NCI-H2107 (cell line): ENCODE results near the gene FGFBP2.

Experiments
- DNase-seq: peaks from one replicate; lab custom pipeline; 2025; lab: John Stamatoyannopoulos, UW

FGFBP2 gene

GRCh38 chr4:15968551-15969300 lies 5.8 kb upstream of the FGFBP2 start:
- DNase-seq = no peak

GRCh38 chr4:15965325-15965724 lies 2.4 kb upstream of the FGFBP2 start:
- no peak for DNase-seq

- DNase-seq = no peak
Measured at GRCh38 chr4:15964159-15964558, 1.2 kb upstream of the FGFBP2 start.

- DNase-seq = no peak
Measured at GRCh38 chr4:15963576-15963975, 601 bp upstream of the FGFBP2 start.

DNA sequence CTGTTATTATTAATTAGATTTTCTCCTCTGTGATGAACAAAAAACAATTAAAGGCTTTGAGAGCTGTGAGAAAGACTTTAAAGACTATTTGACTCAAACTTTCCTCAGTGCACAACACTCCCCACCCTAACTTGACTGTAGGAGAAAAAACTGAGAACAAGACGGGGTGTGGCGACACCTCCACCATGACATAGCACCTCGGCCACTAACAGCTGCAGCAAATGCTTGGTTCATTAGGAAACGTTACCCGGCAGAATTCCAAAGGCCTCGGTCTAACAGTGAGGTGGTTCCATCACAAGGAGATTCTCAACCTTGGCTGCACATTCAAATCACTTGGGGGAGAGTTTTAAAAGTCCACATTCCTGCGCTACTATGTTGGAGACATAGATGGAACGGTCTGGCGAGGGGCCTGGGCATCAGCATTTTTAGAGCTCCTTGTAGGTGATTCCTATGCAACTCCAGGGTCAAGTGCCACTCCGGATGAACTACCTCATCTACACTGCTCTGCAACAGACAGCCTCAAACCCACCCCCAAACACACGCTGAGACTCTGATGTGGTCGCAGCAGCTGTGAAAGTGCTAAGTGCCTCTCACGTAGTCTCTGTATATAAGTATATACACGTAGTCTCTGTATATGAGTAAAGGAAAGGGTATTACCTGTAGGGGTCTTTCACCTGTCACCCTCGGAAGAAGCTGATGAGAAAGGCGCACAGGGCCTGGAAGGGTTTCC lies 1.0 kb downstream of the FGFBP2 start:
- no peak for DNase-seq

DNA sequence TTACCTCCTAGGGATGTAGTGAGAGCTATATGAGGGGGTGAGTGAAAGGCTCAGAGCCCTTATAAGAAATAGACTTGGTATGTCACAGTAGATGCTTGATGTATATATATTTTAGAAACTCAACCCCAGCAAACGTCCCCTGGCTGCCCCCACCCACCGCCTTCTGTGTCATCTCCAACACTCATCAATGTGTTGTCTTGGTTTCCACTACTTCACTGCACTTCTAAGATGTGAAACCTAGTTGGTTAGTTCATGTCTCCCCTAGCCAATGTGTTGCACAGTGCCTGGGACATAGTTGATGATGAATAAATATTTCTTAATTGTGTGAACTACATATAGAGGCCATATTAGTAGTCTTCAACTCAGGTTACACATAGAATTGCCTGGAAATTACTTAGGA lies 4.4 kb downstream of the FGFBP2 start:
- no peak for DNase-seq

DNA sequence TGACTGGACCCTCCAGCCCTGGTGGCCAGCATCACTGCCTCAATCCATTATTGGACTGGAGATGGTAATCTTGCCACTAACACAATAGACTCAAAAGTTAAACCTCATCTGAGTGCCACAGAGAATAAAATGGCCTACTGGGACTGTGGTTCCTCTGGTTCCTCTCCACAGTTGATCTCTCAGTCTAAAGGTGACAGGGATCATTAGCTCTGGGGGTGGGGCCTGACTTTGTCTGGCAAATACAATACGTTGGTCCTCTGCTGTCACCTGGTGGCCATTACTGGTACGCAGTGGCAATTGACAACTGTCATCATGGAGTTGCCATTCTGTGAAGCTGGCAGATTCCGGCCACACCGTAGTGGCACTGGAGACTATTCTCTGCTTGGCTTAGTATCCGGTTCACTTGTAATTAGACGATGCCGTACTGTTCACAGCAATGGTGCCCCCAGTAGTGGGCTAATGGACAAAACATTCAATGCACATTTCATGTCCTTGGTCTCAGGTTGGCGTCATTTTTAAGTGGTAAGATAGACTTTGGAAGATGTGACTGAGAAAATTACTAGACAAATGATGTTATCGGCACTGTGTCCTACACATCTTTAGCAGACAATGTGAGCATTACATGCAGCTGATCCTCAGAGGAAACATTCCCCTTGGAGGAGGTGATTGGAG lies 6.7 kb downstream of the FGFBP2 start:
- DNase-seq = peak; percentile 42

DNA sequence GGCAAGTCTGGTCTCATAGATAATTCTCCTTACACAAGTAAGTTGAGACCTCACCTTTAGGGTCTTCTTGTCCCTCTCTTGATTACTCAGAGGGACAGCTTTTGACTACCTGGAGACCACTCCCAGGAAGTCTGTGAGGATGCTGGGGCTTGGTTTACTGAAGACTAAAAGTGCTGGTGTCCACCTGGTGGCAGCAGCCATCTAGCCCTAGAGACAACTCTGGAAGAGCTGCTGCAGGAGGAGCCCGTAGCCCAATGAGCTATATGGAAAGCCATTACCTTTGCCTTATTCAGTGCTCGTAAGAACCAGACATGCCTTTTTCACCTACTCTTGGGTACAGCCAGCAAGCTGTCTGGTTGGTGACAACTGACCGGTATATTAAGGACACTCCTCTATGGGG lies 7.3 kb downstream of the FGFBP2 start:
- DNase-seq = no peak

DNA sequence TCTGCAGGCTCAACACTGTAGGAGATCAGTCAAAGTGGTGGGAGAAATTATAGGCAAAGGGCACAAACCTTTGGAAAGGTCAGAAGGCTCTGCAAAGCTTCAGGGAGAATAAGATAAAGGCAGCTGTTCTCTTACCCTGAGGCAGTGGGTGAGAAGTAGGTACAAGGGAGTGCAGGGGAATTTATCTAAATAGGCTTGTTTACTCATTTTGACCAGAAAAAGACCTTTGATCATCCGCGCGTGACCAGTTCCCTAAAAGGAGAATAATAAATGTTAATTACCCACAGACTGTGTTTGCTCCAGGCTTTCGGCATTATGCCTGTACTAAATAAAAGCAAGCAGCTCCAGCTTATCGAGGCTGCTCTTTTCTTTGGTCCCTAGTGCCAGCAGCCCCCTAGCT lies 9.3 kb downstream of the FGFBP2 start:
- no peak for DNase-seq

DNA sequence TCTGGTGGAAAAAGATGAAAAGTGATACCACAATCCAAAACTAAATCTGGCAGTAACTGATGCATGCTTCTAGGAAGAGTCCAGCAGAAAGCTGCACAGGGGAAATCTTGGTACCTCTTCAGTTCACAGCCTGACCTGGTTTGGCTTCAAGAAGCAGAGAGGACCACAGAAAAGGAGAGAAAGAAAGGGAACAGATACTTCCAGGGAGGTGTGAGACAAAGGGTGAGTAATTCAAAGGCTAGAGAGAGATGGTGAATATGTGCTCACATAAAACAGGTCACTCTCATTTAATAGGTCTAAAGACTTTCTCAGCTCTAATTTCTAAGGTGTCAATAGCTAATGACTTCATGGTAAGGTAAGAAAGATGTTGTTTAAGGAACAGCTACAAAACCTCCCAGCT lies 11.2 kb downstream of the FGFBP2 start:
- no peak for DNase-seq

- no peak for DNase-seq
Measured at GRCh38 chr4:15948826-15949225, 14.1 kb downstream of the FGFBP2 start.

GRCh38 chr4:15947684-15948083 lies 15.3 kb downstream of the FGFBP2 start:
- DNase-seq = no peak

- DNase-seq = no peak
Measured at GRCh38 chr4:15945516-15945915, 17.5 kb downstream of the FGFBP2 start.

GRCh38 chr4:15944895-15945294 lies 18.1 kb downstream of the FGFBP2 start:
- no peak for DNase-seq

GRCh38 chr4:15942283-15942682 lies 20.7 kb downstream of the FGFBP2 start:
- DNase-seq = no peak

DNA sequence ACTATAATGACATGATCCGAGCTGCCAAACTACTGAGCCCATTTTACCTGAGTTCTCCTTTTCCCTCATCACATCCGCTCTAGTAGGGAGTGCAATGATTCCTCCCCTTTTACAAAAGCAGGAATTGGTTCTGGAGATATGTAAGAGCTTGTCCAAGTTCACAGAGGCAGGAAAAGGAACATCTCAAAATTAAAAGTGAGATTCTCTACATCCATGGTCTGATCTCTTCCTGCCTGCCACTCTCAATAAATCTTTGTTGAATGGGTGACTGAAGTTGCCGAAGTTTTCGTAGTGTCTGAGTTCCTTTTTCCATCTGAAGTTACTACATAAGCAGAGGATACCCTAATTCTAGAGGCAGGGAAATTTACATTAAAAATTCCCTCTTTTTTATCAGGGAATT lies 24.3 kb downstream of the FGFBP2 start, which contains the start of gene FGFBP1:
Gene FGFBP1 (minus strand): TSS at position 101 of the 400 bp plus-strand sequence. CDS start 2,108 bp downstream, outside the sequence.
- no peak for DNase-seq

- DNase-seq = no peak
Measured at GRCh38 chr4:15938182-15938581, 24.8 kb downstream of the FGFBP2 start.

- no peak for DNase-seq
Measured at GRCh38 chr4:15936495-15936894, 26.5 kb downstream of the FGFBP2 start.

DNA sequence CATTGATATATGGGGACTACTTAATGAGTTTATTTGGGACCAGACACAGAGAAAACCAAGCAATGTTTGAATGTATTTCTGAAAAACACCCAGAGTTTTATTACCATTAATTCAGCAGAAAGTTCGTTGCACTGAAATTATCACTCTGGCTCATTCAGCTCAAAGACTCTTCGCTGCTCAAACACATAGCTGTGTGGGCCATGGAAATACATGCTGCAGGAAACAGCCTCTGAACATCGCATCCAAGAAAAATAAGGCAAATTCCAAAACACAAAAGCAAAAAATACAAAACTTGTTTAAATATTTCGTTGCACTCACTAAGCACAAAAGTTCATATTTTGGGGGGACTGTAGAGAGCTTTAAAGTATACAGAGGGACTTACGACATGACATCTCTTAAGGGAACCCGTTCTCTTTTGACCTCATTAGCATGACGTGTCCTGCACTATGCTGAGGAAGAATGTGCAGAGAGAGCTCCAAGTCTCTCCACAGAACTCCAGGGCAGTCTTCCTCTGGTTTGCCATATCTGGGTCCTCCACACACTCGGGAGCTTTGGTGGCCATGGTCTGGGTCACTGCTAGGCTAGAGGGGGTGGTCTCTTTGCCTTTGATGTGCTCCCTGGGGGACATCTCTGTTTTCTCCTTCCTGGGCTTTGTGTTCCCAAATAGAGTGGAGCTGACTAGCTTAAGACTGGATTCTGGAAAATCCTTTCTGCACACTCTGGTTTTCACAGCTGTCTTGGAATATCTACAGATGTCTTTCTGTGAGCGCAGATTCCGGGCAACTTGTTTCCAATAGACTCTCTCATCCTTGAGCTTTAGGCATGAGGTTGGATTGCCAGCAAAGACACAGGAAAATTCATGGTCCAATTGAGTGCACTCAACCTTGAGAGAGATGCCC lies 27.2 kb downstream of the FGFBP2 start:
- no peak for DNase-seq

- DNase-seq = no peak
Measured at GRCh38 chr4:15934259-15934658, 28.7 kb downstream of the FGFBP2 start.

- no peak for DNase-seq
Measured at GRCh38 chr4:15931451-15932210, 31.3 kb downstream of the FGFBP2 start.
